Parathyroid adenoma (tissue), 2 donors: Measurements from ENCODE around the gene NOVA2.

Source experiments
- H2AFZ ChIP-seq: fragments of 300-600 bp; sonication (generic); one replicate; pipeline ENCODE4 v1.7.0; 2017; ENCODE audit warnings: antibody characterized with exemption, mild to moderate bottlenecking
- H3K27ac ChIP-seq: fragments of 300-600 bp; sonication (generic); one replicate; pipeline ENCODE4 v1.7.0; 2017
- H3K27me3 ChIP-seq: fragments of 300-600 bp; sonication (generic); one replicate; pipeline ENCODE4 v1.7.0; 2017; ENCODE audit warnings: low read length; ENCODE audit not compliant: control insufficient read depth, insufficient read depth
- H3K36me3 ChIP-seq: fragments of 300-600 bp; sonication (generic); one replicate; pipeline ENCODE4 v1.7.0; 2017; ENCODE audit warnings: low read length; ENCODE audit not compliant: control insufficient read depth, insufficient read depth
- H3K4me1 ChIP-seq: fragments of 300-600 bp; sonication (generic); one replicate; pipeline ENCODE4 v1.7.0; 2017; ENCODE audit warnings: control low read depth
- H3K4me2 ChIP-seq: fragments of 300-600 bp; sonication (generic); one replicate; pipeline ENCODE4 v1.7.0; 2017; ENCODE audit warnings: low read length
- H3K4me3 ChIP-seq: fragments of 300-600 bp; sonication (generic); one replicate; pipeline ENCODE4 v1.7.0; 2017; ENCODE audit warnings: low read depth, low read length
- H3K79me2 ChIP-seq: fragments of 300-600 bp; sonication (generic); one replicate; pipeline ENCODE4 v1.7.0; 2017; ENCODE audit warnings: control low read depth
- H3K9ac ChIP-seq: fragments of 300-600 bp; sonication (generic); one replicate; pipeline ENCODE4 v1.7.0; 2017; ENCODE audit warnings: mild to moderate bottlenecking
- H3K9me3 ChIP-seq: fragments of 300-600 bp; sonication (generic); one replicate; pipeline ENCODE4 v1.7.0; 2017; ENCODE audit warnings: low read length; ENCODE audit not compliant: control insufficient read depth
- TF ChIP-seq, protein P1 (sequence below): fragments of 300-600 bp; sonication (generic); IDR thresholded peaks from one replicate; pipeline ENCODE4 v1.7.0; 2017; ENCODE audit warnings: antibody characterized with exemption, mild to moderate bottlenecking
- donor health status: primary hyperparathyroidism.

The NOVA2 gene

GRCh38 chr19:45922281-45922680 lies 51.4 kb downstream of the NOVA2 start:
- Histone ChIP-seq H3K79me2 (no peaks in the 10 kb centered on the region), H3K9ac (no peak overlapping the region), H3K27ac (no peak overlapping the region), H3K27me3 (no peaks in the 10 kb centered on the region), H3K4me1 (no peaks in the 10 kb centered on the region), H3K9me3 (no peaks in the 10 kb centered on the region), H3K4me3 (no peak overlapping the region), H2AFZ (no peak overlapping the region), H3K4me2 (no peak overlapping the region), H3K36me3 (no peaks in the 10 kb centered on the region)
- TF ChIP-seq, protein P1, sequence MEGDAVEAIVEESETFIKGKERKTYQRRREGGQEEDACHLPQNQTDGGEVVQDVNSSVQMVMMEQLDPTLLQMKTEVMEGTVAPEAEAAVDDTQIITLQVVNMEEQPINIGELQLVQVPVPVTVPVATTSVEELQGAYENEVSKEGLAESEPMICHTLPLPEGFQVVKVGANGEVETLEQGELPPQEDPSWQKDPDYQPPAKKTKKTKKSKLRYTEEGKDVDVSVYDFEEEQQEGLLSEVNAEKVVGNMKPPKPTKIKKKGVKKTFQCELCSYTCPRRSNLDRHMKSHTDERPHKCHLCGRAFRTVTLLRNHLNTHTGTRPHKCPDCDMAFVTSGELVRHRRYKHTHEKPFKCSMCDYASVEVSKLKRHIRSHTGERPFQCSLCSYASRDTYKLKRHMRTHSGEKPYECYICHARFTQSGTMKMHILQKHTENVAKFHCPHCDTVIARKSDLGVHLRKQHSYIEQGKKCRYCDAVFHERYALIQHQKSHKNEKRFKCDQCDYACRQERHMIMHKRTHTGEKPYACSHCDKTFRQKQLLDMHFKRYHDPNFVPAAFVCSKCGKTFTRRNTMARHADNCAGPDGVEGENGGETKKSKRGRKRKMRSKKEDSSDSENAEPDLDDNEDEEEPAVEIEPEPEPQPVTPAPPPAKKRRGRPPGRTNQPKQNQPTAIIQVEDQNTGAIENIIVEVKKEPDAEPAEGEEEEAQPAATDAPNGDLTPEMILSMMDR: no peak

DNA sequence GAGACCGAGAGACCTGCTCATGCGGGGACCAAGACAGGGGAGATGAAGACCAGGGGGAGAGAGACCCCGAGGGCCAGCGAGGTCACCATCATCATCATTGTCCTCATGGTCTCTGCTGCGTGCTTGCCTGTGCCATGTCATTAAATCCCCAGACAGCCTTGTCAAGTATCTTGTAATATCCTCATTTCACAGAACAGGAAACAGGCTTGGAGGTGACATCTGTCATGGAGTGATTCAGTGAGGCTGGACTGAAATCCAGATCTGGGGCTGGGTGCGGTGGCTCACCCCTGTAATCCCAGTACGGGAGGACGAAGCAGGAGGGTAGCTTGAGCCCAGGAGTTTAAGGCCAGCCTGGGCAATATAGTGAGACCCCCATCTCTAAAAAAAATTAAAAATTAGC lies 53.2 kb downstream of the NOVA2 start:
- H3K79me2 ChIP-seq: no peaks in the 10 kb centered on the region
- H3K4me1 ChIP-seq: no peaks in the 10 kb centered on the region
- no peak overlapping the region for H3K9ac ChIP-seq
- H3K4me2 ChIP-seq: no peak overlapping the region
- no peaks in the 10 kb centered on the region for H3K9me3 ChIP-seq
- no peak overlapping the region for H3K27ac ChIP-seq
- no peak overlapping the region for H3K4me3 ChIP-seq
- no peaks in the 10 kb centered on the region for H3K27me3 ChIP-seq
- H2AFZ ChIP-seq: no peak overlapping the region
- TF ChIP-seq, protein P1: no peak
- H3K36me3 ChIP-seq: no peaks in the 10 kb centered on the region

DNA sequence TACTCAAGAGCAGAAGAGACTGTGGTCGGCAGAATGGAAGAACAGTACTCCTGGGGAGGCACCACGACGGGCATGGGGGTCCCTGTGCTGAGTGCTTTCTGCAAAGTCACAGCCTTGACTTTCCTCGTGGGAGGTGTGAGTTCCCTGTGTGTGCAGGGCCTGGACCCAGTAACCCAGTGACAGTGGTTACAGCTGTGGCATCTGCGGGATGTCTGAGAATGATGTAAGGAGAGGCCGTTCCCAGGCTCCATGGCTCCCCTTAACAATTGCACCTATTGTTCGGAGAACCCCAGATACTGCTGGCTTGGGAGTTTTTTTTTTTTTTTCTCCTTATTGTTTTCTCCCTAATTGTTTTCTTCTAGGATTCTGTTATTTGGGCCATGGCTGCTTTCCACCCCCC lies 54.0 kb downstream of the NOVA2 start:
- Histone ChIP-seq H3K4me1 (no peaks in the 10 kb centered on the region), H3K36me3 (no peaks in the 10 kb centered on the region), H3K79me2 (no peaks in the 10 kb centered on the region), H3K4me3 (no peak overlapping the region), H3K4me2 (no peak overlapping the region), H3K27ac (no peak overlapping the region), H2AFZ (no peak overlapping the region), H3K27me3 (no peaks in the 10 kb centered on the region), H3K9me3 (no peaks in the 10 kb centered on the region), H3K9ac (no peak overlapping the region)
- TF ChIP-seq, protein P1: no peak

DNA sequence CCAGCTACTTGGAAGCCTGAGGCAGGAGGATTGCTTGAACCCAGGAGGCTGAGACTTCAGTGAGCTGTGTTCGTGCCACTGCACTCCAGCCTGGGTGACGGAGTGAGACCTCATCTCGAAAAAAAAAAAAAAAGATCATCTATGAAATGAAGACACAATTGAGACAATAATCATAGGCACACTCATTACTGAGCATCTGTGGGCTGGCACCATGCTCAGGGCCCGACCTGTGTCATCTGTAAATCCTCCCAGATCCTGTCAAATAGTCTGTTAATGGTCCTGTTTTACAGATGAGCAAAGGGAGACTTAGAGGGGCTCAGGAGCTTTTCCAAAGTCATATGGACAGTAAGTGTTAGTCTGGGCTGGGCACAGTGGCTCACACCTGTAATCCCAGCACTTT lies 54.9 kb downstream of the NOVA2 start:
- Histone ChIP-seq H3K4me1 (no peaks in the 10 kb centered on the region), H3K4me2 (no peak overlapping the region), H3K4me3 (no peak overlapping the region), H3K79me2 (no peaks in the 10 kb centered on the region), H3K9me3 (no peaks in the 10 kb centered on the region), H3K9ac (no peak overlapping the region), H3K27ac (no peak overlapping the region), H2AFZ (no peak overlapping the region), H3K36me3 (no peaks in the 10 kb centered on the region), H3K27me3 (no peaks in the 10 kb centered on the region)
- TF ChIP-seq, protein P1: no peak

- Histone ChIP-seq H3K4me2 (no peak overlapping the region), H3K79me2 (no peaks in the 10 kb centered on the region), H3K9me3 (no peaks in the 10 kb centered on the region), H2AFZ (no peak overlapping the region), H3K27ac (no peak overlapping the region), H3K36me3 (no peaks in the 10 kb centered on the region), H3K4me1 (no peaks in the 10 kb centered on the region), H3K4me3 (no peak overlapping the region), H3K9ac (no peak overlapping the region), H3K27me3 (no peaks in the 10 kb centered on the region)
- TF ChIP-seq, protein P1: no peak
These were observed 56.1 kb downstream of the NOVA2 start for GRCh38 chr19:45917421-45918091.
